Stomach (tissue), 4 donors: ENCODE results near the gene SSH2.

ENCODE experiments used
- POLR2A ChIP-seq, 4 donors: fragments of 450-650 bp; IDR thresholded peaks; one replicate each; pipeline ENCODE4 v1.6.1; 2016; ENCODE audit warnings: antibody characterized with exemption in 4 of 4, control low read depth in 2 of 4, mild to moderate bottlenecking in 1 of 4, moderate library complexity in 1 of 4
- POLR2AphosphoS5 ChIP-seq, 3 donors: sonication (generic); formaldehyde crosslinking; IDR thresholded peaks; one replicate each; pipeline ENCODE4 v1.6.1; 2016; ENCODE audit warnings: antibody characterized with exemption in 3 of 3
- TF ChIP-seq, protein P1 (sequence below), 7 experiments: fragments of 450-650 bp in 4 of 7; fragments of 200-600 bp in 3 of 7; sonication (generic) in 3 of 7; IDR thresholded peaks; one replicate each; pipeline ENCODE4 v1.5.1; 2016 to 2019; ENCODE audit warnings: antibody characterized with exemption in 7 of 7, control low read depth in 2 of 7, mild to moderate bottlenecking in 1 of 7

DNA sequence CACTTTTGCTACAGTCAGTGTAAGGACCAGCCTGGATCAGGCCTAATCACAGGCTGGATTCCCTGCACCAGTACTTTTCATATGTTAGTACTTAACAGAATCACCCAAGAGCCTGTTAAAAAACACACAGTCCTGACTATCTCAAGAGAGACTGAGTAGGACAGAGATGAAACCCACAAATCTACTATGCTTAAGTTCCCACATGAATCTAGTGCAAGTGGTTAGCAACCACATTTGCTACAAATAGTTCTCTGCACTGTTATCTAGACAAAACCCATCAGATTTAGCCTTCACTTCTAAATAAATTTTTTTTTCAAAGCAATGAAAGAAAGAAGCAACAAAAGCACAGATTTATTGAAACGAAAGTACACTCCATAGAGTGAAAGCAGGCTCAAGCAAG, 38.9 kb downstream of the SSH2 start:
- no peak for TF ChIP-seq POLR2AphosphoS5 (IDR thresholded peaks at IDR 0.05)
- TF ChIP-seq, protein P1, sequence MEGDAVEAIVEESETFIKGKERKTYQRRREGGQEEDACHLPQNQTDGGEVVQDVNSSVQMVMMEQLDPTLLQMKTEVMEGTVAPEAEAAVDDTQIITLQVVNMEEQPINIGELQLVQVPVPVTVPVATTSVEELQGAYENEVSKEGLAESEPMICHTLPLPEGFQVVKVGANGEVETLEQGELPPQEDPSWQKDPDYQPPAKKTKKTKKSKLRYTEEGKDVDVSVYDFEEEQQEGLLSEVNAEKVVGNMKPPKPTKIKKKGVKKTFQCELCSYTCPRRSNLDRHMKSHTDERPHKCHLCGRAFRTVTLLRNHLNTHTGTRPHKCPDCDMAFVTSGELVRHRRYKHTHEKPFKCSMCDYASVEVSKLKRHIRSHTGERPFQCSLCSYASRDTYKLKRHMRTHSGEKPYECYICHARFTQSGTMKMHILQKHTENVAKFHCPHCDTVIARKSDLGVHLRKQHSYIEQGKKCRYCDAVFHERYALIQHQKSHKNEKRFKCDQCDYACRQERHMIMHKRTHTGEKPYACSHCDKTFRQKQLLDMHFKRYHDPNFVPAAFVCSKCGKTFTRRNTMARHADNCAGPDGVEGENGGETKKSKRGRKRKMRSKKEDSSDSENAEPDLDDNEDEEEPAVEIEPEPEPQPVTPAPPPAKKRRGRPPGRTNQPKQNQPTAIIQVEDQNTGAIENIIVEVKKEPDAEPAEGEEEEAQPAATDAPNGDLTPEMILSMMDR (IDR thresholded peaks at IDR 0.05) = no peak
- no peak for TF ChIP-seq POLR2A (IDR thresholded peaks at IDR 0.05)
